Fibroblast of lung (primary cell): ENCODE results near the gene ERMAP. TPM values are rescaled to one million over a fixed set of nuclear protein-coding genes. Genes with fewer than 3 reads are reported as not detected.

ENCODE experiments used
- DNase-seq, 2 donors: peaks; one replicate each; pipeline versions ENCODE4 v3.0.0 to v3.0.0-alpha.2; 2010; ENCODE audit warnings: low read depth in 2 of 2
- H2AFZ ChIP-seq: 2 replicates; pipeline ENCODE4 v1.5.1; 2012; ENCODE audit warnings: low read length, control low read depth, inconsistent platforms
- H3K27ac ChIP-seq: 2 replicates; pipeline ENCODE4 v1.5.1; 2011; ENCODE audit warnings: low read length, control low read depth; ENCODE audit not compliant: insufficient read depth
- H3K27me3 ChIP-seq: 2 replicates; pipeline ENCODE4 v1.5.1; 2011; ENCODE audit warnings: mild to moderate bottlenecking, low read length; ENCODE audit not compliant: control insufficient read depth, insufficient read depth
- H3K36me3 ChIP-seq: 2 replicates; pipeline ENCODE4 v1.5.1; 2011; ENCODE audit warnings: low read length; ENCODE audit not compliant: control insufficient read depth, insufficient read depth
- H3K4me1 ChIP-seq: 2 replicates; pipeline ENCODE4 v1.5.1; 2011; ENCODE audit warnings: low read length; ENCODE audit not compliant: control insufficient read depth, insufficient read depth; ENCODE audit errors: extremely low read depth
- H3K4me2 ChIP-seq: 2 replicates; pipeline ENCODE4 v1.5.1; 2011; ENCODE audit warnings: low read length, control low read depth; ENCODE audit not compliant: insufficient read depth; ENCODE audit errors: extremely low read depth
- H3K4me3 ChIP-seq, 4 experiments: fragments of 200-600 bp in 1 of 4; sonication (generic) in 1 of 4; replicated peaks in 1 of 4; 2 replicates each; pipeline ENCODE4 v1.5.1; 2011 to 2016; ENCODE audit warnings: low read length in 4 of 4, low read depth in 3 of 4, mild to moderate bottlenecking in 3 of 4, control low read depth in 2 of 4, inconsistent platforms in 1 of 4, mixed read lengths in 1 of 4; ENCODE audit not compliant: insufficient read depth in 1 of 4; ENCODE audit errors: control extremely low read depth in 1 of 4
- H3K79me2 ChIP-seq: 2 replicates; pipeline ENCODE4 v1.5.1; 2012; ENCODE audit warnings: mild to moderate bottlenecking, low read length, inconsistent platforms; ENCODE audit not compliant: control insufficient read depth, insufficient read depth
- H3K9ac ChIP-seq: 2 replicates; pipeline ENCODE4 v1.5.1; 2011; ENCODE audit warnings: mild to moderate bottlenecking, low read length, control low read depth; ENCODE audit not compliant: insufficient read depth
- H3K9me3 ChIP-seq: 2 replicates; pipeline ENCODE4 v1.5.1; 2012; ENCODE audit warnings: low read depth, low read length; ENCODE audit not compliant: control insufficient read depth, insufficient read depth
- H4K20me1 ChIP-seq: 2 replicates; pipeline ENCODE4 v1.5.1; 2011; ENCODE audit warnings: low read length; ENCODE audit not compliant: control insufficient read depth, insufficient read depth; ENCODE audit errors: extremely low read depth
- CTCF ChIP-seq, 2 donors: IDR thresholded peaks in 1 of 2; conservative IDR thresholded peaks in 1 of 2; 1 replicate in 1 of 2; 2 replicates in 1 of 2; pipeline ENCODE4 v1.5.1; 2011 to 2012; ENCODE audit warnings: low read length in 2 of 2, control low read depth in 1 of 2, inconsistent platforms in 1 of 2, low read depth in 1 of 2, mild to moderate bottlenecking in 1 of 2
- EZH2 ChIP-seq: IDR thresholded peaks from 2 replicates; pipeline ENCODE4 v1.5.1; 2012; ENCODE audit warnings: low read length, control low read depth, mild to moderate bottlenecking; ENCODE audit errors: missing control alignments
- polyA plus RNA-seq, 2 donors: library from polyadenylated mRNA; depleted of rRNA in 1 of 2; stranded (reverse) in 1 of 2; unstranded in 1 of 2; fragments of >200 nt; gene quantifications; 2 replicates each; pipeline ENCODE4 v1.2.1, GENCODE V29; 2011 to 2012; ENCODE audit warnings: missing spikeins in 1 of 2
- total RNA-seq: library from RNA; depleted of rRNA; stranded (reverse); fragments of >200 nt; gene quantifications from 2 replicates; pipeline ENCODE4 v1.2.1, GENCODE V29; 2014

Gene ERMAP
- total and polyA plus RNA-seq, 2 donors (not counting 1 experiment from before 2014, with no cell fraction given), result 19.4 to 37.2 TPM

GRCh38 chr1:42779725-42780124 lies 37.2 kb upstream of the ERMAP start:
- H3K36me3 ChIP-seq, result peaks cover 2% of the 10 kb centered on the region
- H3K27ac ChIP-seq, result no peak overlapping the region
- no peaks in the 10 kb centered on the region for H3K79me2 ChIP-seq
- H3K9ac ChIP-seq, result no peak overlapping the region
- H4K20me1 ChIP-seq, result no peaks in the 10 kb centered on the region
- H3K4me2 ChIP-seq, result no peak overlapping the region
- no peak for TF ChIP-seq EZH2
- TF ChIP-seq CTCF (conservative IDR thresholded peaks at IDR 0.05 in 1 of 2, IDR thresholded peaks at IDR 0.05 in 1 of 2; ENCODE audit: low read depth in 1 of 2, low read length in 2 of 2), result no peak
- no peaks in the 10 kb centered on the region for H3K4me1 ChIP-seq
- no peak for DNase-seq
- H3K4me3 ChIP-seq, result no peak overlapping the region
- H3K27me3 ChIP-seq, result no peaks in the 10 kb centered on the region
- H3K9me3 ChIP-seq, result no peaks in the 10 kb centered on the region
- H2AFZ ChIP-seq, result no peak overlapping the region

GRCh38 chr1:42780176-42780575 lies 36.7 kb upstream of the ERMAP start:
- no peak overlapping the region for H3K9ac ChIP-seq
- no peaks in the 10 kb centered on the region for H3K27me3 ChIP-seq
- H3K4me1 ChIP-seq, result no peaks in the 10 kb centered on the region
- H3K36me3 ChIP-seq, result no peaks in the 10 kb centered on the region
- no peak overlapping the region for H3K27ac ChIP-seq
- H3K4me2 ChIP-seq, result no peak overlapping the region
- no peak overlapping the region for H3K4me3 ChIP-seq
- no peaks in the 10 kb centered on the region for H3K9me3 ChIP-seq
- H2AFZ ChIP-seq, result no peak overlapping the region
- TF ChIP-seq CTCF (conservative IDR thresholded peaks at IDR 0.05 in 1 of 2, IDR thresholded peaks at IDR 0.05 in 1 of 2; ENCODE audit: low read depth in 1 of 2, low read length in 2 of 2) (no peak), EZH2 (no peak)
- no peaks in the 10 kb centered on the region for H4K20me1 ChIP-seq
- DNase-seq, result no peak
- H3K79me2 ChIP-seq, result no peaks in the 10 kb centered on the region

GRCh38 chr1:42783092-42783491 lies 33.8 kb upstream of the ERMAP start:
- Histone ChIP-seq H3K9me3 (no peaks in the 10 kb centered on the region), H3K4me2 (no peak overlapping the region), H3K36me3 (no peaks in the 10 kb centered on the region), H3K27me3 (no peaks in the 10 kb centered on the region), H3K4me3 (no peak overlapping the region), H2AFZ (no peak overlapping the region), H3K4me1 (no peaks in the 10 kb centered on the region), H4K20me1 (no peaks in the 10 kb centered on the region), H3K79me2 (no peaks in the 10 kb centered on the region), H3K9ac (no peak overlapping the region), H3K27ac (no peak overlapping the region)
- TF ChIP-seq CTCF (conservative IDR thresholded peaks at IDR 0.05 in 1 of 2, IDR thresholded peaks at IDR 0.05 in 1 of 2; ENCODE audit: low read depth in 1 of 2, low read length in 2 of 2) (no peak), EZH2 (no peak)
- DNase-seq, result no peak
